Stimulated activated memory B cell treated with anti-CD40 and anti-IgM and Interleukin-4, amounts not matched to agents 10 μg/mL and 1 μg/mL and 100 μg/mL, for 72 hours (primary cell): ENCODE results near the gene DNAH8.
"Not testable (repeated sequence)": the region's sequence is repeated elsewhere in the genome, so short reads cannot be mapped to it uniquely, and the experiment has no call there.

ENCODE experiments used
- ATAC-seq: fragments of 150-1000 bp; cut with Tn5 transposase; 2 replicates; pipeline ENCODE4 v1.10.0; 2021
- H3K27ac Mint-ChIP-seq: one replicate; pipeline ENCODE4 v1.8.0; 2022; ENCODE audit warnings: mild to moderate bottlenecking, mixed read lengths
- H3K27me3 Mint-ChIP-seq: one replicate; pipeline ENCODE4 v1.8.0; 2022; ENCODE audit warnings: mixed read lengths
- H3K36me3 Mint-ChIP-seq: one replicate; pipeline ENCODE4 v1.8.0; 2022; ENCODE audit warnings: mixed read lengths
- H3K4me1 Mint-ChIP-seq: one replicate; pipeline ENCODE4 v1.8.0; 2022; ENCODE audit warnings: mixed read lengths
- H3K4me3 Mint-ChIP-seq: one replicate; pipeline ENCODE4 v1.8.0; 2022; ENCODE audit warnings: mild to moderate bottlenecking, moderate library complexity, mixed read lengths
- H3K9me3 Mint-ChIP-seq: one replicate; pipeline ENCODE4 v1.8.0; 2022; ENCODE audit warnings: mixed read lengths

The DNAH8 gene

GRCh38 chr6:38792356-38792755 lies 77.2 kb downstream of the DNAH8 start:
- H3K27me3 Mint-ChIP-seq: no peaks in the 10 kb centered on the region
- peaks cover 5% of the 10 kb centered on the region for H3K36me3 Mint-ChIP-seq
- H3K9me3 Mint-ChIP-seq: no peaks in the 10 kb centered on the region
- no peak overlapping the region for H3K4me3 Mint-ChIP-seq
- H3K27ac Mint-ChIP-seq: no peak overlapping the region
- no peaks in the 10 kb centered on the region for H3K4me1 Mint-ChIP-seq
- ATAC-seq: no peak

- H3K36me3 Mint-ChIP-seq: peaks cover 5% of the 10 kb centered on the region
- no peak overlapping the region for H3K4me3 Mint-ChIP-seq
- no peak overlapping the region for H3K27ac Mint-ChIP-seq
- H3K9me3 Mint-ChIP-seq: no peaks in the 10 kb centered on the region
- H3K27me3 Mint-ChIP-seq: no peaks in the 10 kb centered on the region
- no peak for ATAC-seq
- no peaks in the 10 kb centered on the region for H3K4me1 Mint-ChIP-seq
These were observed 79.6 kb downstream of the DNAH8 start for GRCh38 chr6:38794682-38795081.

- ATAC-seq: no peak
These were observed 80.9 kb downstream of the DNAH8 start for GRCh38 chr6:38796006-38796405.

GRCh38 chr6:38796437-38796836 lies 81.3 kb downstream of the DNAH8 start:
- H3K36me3 Mint-ChIP-seq, H3K27ac Mint-ChIP-seq, H3K4me1 Mint-ChIP-seq, ATAC-seq, H3K4me3 Mint-ChIP-seq, H3K27me3 Mint-ChIP-seq, H3K9me3 Mint-ChIP-seq: not testable (repeated sequence)

More at GRCh38 chr6:38796006-38796405, 80.9 kb downstream of the DNAH8 start:
- H3K4me1 Mint-ChIP-seq: no peaks in the 10 kb centered on the region
- no peaks in the 10 kb centered on the region for H3K27me3 Mint-ChIP-seq
- H3K36me3 Mint-ChIP-seq: peaks cover 5% of the 10 kb centered on the region
- H3K27ac Mint-ChIP-seq: no peak overlapping the region
- H3K9me3 Mint-ChIP-seq: no peaks in the 10 kb centered on the region
- no peak overlapping the region for H3K4me3 Mint-ChIP-seq

GRCh38 chr6:38796850-38797249 lies 81.7 kb downstream of the DNAH8 start:
- no peaks in the 10 kb centered on the region for H3K4me1 Mint-ChIP-seq
- H3K27me3 Mint-ChIP-seq: peaks cover 8% of the 10 kb centered on the region
- peaks cover 5% of the 10 kb centered on the region for H3K36me3 Mint-ChIP-seq
- no peak overlapping the region for H3K27ac Mint-ChIP-seq
- no peak overlapping the region for H3K4me3 Mint-ChIP-seq
- no peak for ATAC-seq
- no peaks in the 10 kb centered on the region for H3K9me3 Mint-ChIP-seq

GRCh38 chr6:38797391-38797790 lies 82.3 kb downstream of the DNAH8 start:
- H3K4me3 Mint-ChIP-seq: no peak overlapping the region
- H3K27me3 Mint-ChIP-seq: peaks cover 8% of the 10 kb centered on the region
- no peaks in the 10 kb centered on the region for H3K4me1 Mint-ChIP-seq
- ATAC-seq: no peak
- H3K36me3 Mint-ChIP-seq: peaks cover 3% of the 10 kb centered on the region
- H3K27ac Mint-ChIP-seq: no peak overlapping the region
- H3K9me3 Mint-ChIP-seq: no peaks in the 10 kb centered on the region

- no peak for ATAC-seq
- Mint-ChIP-seq H3K4me3 (no peak overlapping the region), H3K27me3 (peaks cover 8% of the 10 kb centered on the region), H3K9me3 (no peaks in the 10 kb centered on the region), H3K27ac (no peak overlapping the region), H3K4me1 (no peaks in the 10 kb centered on the region), H3K36me3 (no peaks in the 10 kb centered on the region)
These were observed 84.5 kb downstream of the DNAH8 start for GRCh38 chr6:38799529-38800184.

GRCh38 chr6:38801305-38801704 lies 86.2 kb downstream of the DNAH8 start:
- no peaks in the 10 kb centered on the region for H3K4me1 Mint-ChIP-seq
- H3K9me3 Mint-ChIP-seq: no peaks in the 10 kb centered on the region
- no peak for ATAC-seq
- no peaks in the 10 kb centered on the region for H3K36me3 Mint-ChIP-seq
- H3K4me3 Mint-ChIP-seq: no peak overlapping the region
- H3K27ac Mint-ChIP-seq: no peak overlapping the region
- peaks cover 8% of the 10 kb centered on the region for H3K27me3 Mint-ChIP-seq

GRCh38 chr6:38802497-38802896 lies 87.4 kb downstream of the DNAH8 start:
- H3K36me3 Mint-ChIP-seq: no peaks in the 10 kb centered on the region
- H3K27ac Mint-ChIP-seq: no peak overlapping the region
- no peaks in the 10 kb centered on the region for H3K4me1 Mint-ChIP-seq
- H3K27me3 Mint-ChIP-seq: peaks cover 8% of the 10 kb centered on the region
- no peak for ATAC-seq
- no peaks in the 10 kb centered on the region for H3K9me3 Mint-ChIP-seq
- H3K4me3 Mint-ChIP-seq: no peak overlapping the region

GRCh38 chr6:38803129-38803528 lies 88.0 kb downstream of the DNAH8 start:
- H3K9me3 Mint-ChIP-seq: no peaks in the 10 kb centered on the region
- no peaks in the 10 kb centered on the region for H3K36me3 Mint-ChIP-seq
- no peak for ATAC-seq
- peaks cover 8% of the 10 kb centered on the region for H3K27me3 Mint-ChIP-seq
- H3K4me3 Mint-ChIP-seq: no peak overlapping the region
- no peak overlapping the region for H3K27ac Mint-ChIP-seq
- H3K4me1 Mint-ChIP-seq: no peaks in the 10 kb centered on the region

- no peak overlapping the region for H3K27ac Mint-ChIP-seq
- H3K27me3 Mint-ChIP-seq: peaks cover 8% of the 10 kb centered on the region
- H3K4me3 Mint-ChIP-seq: no peak overlapping the region
- no peaks in the 10 kb centered on the region for H3K36me3 Mint-ChIP-seq
- H3K9me3 Mint-ChIP-seq: no peaks in the 10 kb centered on the region
- no peaks in the 10 kb centered on the region for H3K4me1 Mint-ChIP-seq
- ATAC-seq: no peak
These were observed 89.2 kb downstream of the DNAH8 start for GRCh38 chr6:38804358-38804757.

GRCh38 chr6:38805127-38805655 lies 90.1 kb downstream of the DNAH8 start:
- H3K4me1 Mint-ChIP-seq: no peaks in the 10 kb centered on the region
- H3K9me3 Mint-ChIP-seq: no peaks in the 10 kb centered on the region
- ATAC-seq: no peak
- no peak overlapping the region for H3K4me3 Mint-ChIP-seq
- no peaks in the 10 kb centered on the region for H3K36me3 Mint-ChIP-seq
- H3K27ac Mint-ChIP-seq: no peak overlapping the region
- H3K27me3 Mint-ChIP-seq: peaks cover 8% of the 10 kb centered on the region

GRCh38 chr6:38805692-38806091 lies 90.6 kb downstream of the DNAH8 start:
- no peaks in the 10 kb centered on the region for H3K4me1 Mint-ChIP-seq
- peaks cover 8% of the 10 kb centered on the region for H3K27me3 Mint-ChIP-seq
- no peak overlapping the region for H3K4me3 Mint-ChIP-seq

GRCh38 chr6:38806271-38806670 lies 91.2 kb downstream of the DNAH8 start:
- Mint-ChIP-seq H3K36me3 (no peaks in the 10 kb centered on the region), H3K4me3 (no peak overlapping the region), H3K27ac (no peak overlapping the region), H3K27me3 (peaks cover 5% of the 10 kb centered on the region), H3K4me1 (no peaks in the 10 kb centered on the region), H3K9me3 (no peaks in the 10 kb centered on the region)
- ATAC-seq: peak; percentile 31

More at GRCh38 chr6:38805692-38806091, 90.6 kb downstream of the DNAH8 start:
- Mint-ChIP-seq H3K27ac (no peak overlapping the region), H3K9me3 (no peaks in the 10 kb centered on the region), H3K36me3 (no peaks in the 10 kb centered on the region)
- no peak for ATAC-seq

- Mint-ChIP-seq H3K36me3 (no peaks in the 10 kb centered on the region), H3K27ac (no peak overlapping the region), H3K27me3 (no peaks in the 10 kb centered on the region), H3K4me1 (no peaks in the 10 kb centered on the region), H3K4me3 (no peak overlapping the region), H3K9me3 (no peaks in the 10 kb centered on the region)
- no peak for ATAC-seq
These were observed 91.7 kb downstream of the DNAH8 start for GRCh38 chr6:38806833-38807232.

- no peak for ATAC-seq
- H3K4me3 Mint-ChIP-seq: no peak overlapping the region
- no peaks in the 10 kb centered on the region for H3K9me3 Mint-ChIP-seq
- H3K27me3 Mint-ChIP-seq: no peaks in the 10 kb centered on the region
- H3K27ac Mint-ChIP-seq: no peak overlapping the region
- no peaks in the 10 kb centered on the region for H3K4me1 Mint-ChIP-seq
- no peaks in the 10 kb centered on the region for H3K36me3 Mint-ChIP-seq
These were observed 92.9 kb downstream of the DNAH8 start for GRCh38 chr6:38808039-38808438.
